ENCODE measurements around the gene NMRAL1.

The NMRAL1 gene

GRCh38 chr16:4465977-4466779, 8.2 kb downstream of the NMRAL1 start:
- TF ChIP-seq ISL1 (CRISPR knock-in tag; IDR thresholded peaks at IDR 0.05) (no peak), ARNTL (CRISPR knock-in tag; IDR thresholded peaks at IDR 0.05; ENCODE audit: borderline replicate concordance, low read depth) (no peak), ZC3H10 (CRISPR knock-in tag; IDR thresholded peaks at IDR 0.05) (no peak), RARB (CRISPR knock-in tag; IDR thresholded peaks at IDR 0.05) (no peak), ESRRG (CRISPR knock-in tag; IDR thresholded peaks at IDR 0.05) (no peak), ZNF565 (CRISPR knock-in tag; conservative IDR thresholded peaks at IDR 0.05; ENCODE audit: low read depth) (no peak), ZNF8 (CRISPR knock-in tag; IDR thresholded peaks at IDR 0.05) (no peak), BACH2 (CRISPR knock-in tag; IDR thresholded peaks at IDR 0.05; ENCODE audit: borderline replicate concordance) (no peak), GLIS3 (CRISPR knock-in tag; IDR thresholded peaks at IDR 0.05) (no peak)
- TF ChIP-seq, protein P1, sequence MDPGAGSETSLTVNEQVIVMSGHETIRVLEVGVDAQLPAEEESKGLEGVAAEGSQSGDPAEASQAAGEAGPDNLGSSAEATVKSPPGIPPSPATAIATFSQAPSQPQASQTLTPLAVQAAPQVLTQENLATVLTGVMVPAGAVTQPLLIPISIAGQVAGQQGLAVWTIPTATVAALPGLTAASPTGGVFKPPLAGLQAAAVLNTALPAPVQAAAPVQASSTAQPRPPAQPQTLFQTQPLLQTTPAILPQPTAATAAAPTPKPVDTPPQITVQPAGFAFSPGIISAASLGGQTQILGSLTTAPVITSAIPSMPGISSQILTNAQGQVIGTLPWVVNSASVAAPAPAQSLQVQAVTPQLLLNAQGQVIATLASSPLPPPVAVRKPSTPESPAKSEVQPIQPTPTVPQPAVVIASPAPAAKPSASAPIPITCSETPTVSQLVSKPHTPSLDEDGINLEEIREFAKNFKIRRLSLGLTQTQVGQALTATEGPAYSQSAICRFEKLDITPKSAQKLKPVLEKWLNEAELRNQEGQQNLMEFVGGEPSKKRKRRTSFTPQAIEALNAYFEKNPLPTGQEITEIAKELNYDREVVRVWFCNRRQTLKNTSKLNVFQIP (CRISPR knock-in tag; IDR thresholded peaks at IDR 0.05; ENCODE audit: borderline replicate concordance, low read depth), result no peak
- no peak for ATAC-seq

DNA sequence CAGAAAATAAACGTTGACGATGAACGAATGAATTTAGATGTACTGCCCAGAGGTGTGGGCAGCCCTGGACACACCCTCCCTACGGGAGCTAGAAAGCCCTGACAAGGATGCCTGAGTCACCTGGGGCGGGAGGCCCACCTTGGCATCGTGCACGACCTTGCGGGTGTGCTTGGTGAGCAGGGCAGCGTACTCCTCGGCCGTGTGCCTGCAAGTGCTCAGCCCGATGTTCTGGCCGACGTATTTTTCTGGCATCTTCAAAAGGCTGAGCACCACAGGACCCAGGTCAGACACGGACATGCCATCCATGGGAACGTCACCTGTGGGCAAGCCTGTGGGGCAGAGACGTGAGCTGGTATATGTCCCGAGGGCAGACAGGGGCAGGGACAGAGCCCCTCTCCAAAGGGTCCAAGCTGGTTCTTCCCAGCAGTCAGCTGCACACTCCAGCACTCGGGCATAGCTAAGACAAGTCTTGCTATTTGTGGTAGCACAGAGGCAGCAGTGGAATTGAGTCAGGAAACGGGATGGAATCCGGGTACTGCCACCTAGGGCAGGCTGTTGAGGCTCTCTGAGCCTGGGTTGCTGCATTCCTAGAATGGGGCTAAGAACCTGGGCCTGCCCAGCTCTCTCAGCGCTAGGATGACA, 10.8 kb downstream of the NMRAL1 start:
- peak; percentile 43; the same call in 2 of the 3 replicates for ATAC-seq
- TF ChIP-seq TOX (CRISPR knock-in tag; IDR thresholded peaks at IDR 0.05; ENCODE audit: borderline replicate concordance) (no peak), ZC3H10 (CRISPR knock-in tag; IDR thresholded peaks at IDR 0.05) (no peak), OSR1 (CRISPR knock-in tag; IDR thresholded peaks at IDR 0.05) (no peak), PATZ1 (CRISPR knock-in tag; IDR thresholded peaks at IDR 0.05; ENCODE audit: borderline replicate concordance) (no peak), PPARA (CRISPR knock-in tag; IDR thresholded peaks at IDR 0.05; ENCODE audit: borderline replicate concordance) (no peak)
- TF ChIP-seq, protein P2, sequence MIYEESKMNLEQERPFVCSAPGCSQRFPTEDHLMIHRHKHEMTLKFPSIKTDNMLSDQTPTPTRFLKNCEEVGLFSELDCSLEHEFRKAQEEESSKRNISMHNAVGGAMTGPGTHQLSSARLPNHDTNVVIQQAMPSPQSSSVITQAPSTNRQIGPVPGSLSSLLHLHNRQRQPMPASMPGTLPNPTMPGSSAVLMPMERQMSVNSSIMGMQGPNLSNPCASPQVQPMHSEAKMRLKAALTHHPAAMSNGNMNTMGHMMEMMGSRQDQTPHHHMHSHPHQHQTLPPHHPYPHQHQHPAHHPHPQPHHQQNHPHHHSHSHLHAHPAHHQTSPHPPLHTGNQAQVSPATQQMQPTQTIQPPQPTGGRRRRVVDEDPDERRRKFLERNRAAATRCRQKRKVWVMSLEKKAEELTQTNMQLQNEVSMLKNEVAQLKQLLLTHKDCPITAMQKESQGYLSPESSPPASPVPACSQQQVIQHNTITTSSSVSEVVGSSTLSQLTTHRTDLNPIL (CRISPR knock-in tag; IDR thresholded peaks at IDR 0.05; ENCODE audit: low read depth), result no peak
- TF ChIP-seq, protein P1 (CRISPR knock-in tag; IDR thresholded peaks at IDR 0.05; ENCODE audit: borderline replicate concordance, low read depth), result no peak

DNA sequence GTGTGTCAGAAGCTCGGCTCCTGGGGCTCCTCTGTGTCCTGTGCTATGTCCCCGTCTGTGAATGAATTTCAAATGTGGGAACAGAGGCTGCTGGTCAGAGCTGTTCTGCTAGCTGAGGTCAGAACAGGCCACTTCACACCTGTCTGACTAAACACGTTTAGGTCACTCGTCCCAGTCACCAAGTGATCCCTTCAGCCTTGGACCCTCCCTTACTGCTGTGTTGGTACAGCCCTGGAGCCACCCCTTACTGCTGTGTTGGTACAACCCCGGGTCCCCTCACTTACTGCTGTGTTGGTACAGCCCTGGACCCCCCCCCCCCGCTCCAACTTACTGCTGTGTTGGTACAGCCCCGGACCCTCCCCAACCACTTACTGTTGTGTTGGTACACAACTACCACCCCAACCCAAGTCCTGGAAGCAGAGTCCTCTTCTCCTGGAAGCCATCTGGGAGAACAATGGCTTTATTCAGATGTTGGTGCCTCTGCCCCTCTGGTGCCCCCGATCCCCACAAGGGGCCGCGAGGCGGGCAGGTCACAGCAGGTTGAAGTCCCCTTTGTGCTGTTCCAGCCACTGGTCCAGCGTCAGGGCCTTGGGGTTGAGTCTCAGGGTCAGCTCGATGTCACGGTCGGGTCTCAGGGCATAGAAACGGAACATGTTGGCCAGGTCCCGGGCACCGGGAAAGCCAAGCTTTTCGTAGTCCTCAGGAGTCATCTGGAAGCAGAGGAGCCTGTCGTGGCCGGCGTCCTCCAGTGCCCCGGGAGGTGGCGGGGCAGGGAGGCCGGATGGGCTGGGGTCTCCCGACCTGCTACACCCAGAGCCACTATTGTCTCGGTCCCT, 13.0 kb downstream of the NMRAL1 start:
- no peak; the same call in 2 of the 3 replicates for ATAC-seq
- TF ChIP-seq ESRRG (CRISPR knock-in tag; IDR thresholded peaks at IDR 0.05), result no peak
- no peak for TF ChIP-seq GLIS3 (CRISPR knock-in tag; IDR thresholded peaks at IDR 0.05)
- no peak for TF ChIP-seq RARB (CRISPR knock-in tag; IDR thresholded peaks at IDR 0.05)
- TF ChIP-seq ZFP3 (CRISPR knock-in tag; IDR thresholded peaks at IDR 0.05), result no peak
- TF ChIP-seq ZNF70 (CRISPR knock-in tag; IDR thresholded peaks at IDR 0.05), result no peak
- TF ChIP-seq TCF4 (CRISPR knock-in tag; IDR thresholded peaks at IDR 0.05; ENCODE audit: borderline replicate concordance), result no peak
- no peak for TF ChIP-seq TOX (CRISPR knock-in tag; IDR thresholded peaks at IDR 0.05; ENCODE audit: borderline replicate concordance)
- no peak for TF ChIP-seq CSRNP3 (CRISPR knock-in tag; IDR thresholded peaks at IDR 0.05)
- TF ChIP-seq ZNF8 (CRISPR knock-in tag; IDR thresholded peaks at IDR 0.05), result no peak
- TF ChIP-seq, protein P1 (CRISPR knock-in tag; IDR thresholded peaks at IDR 0.05; ENCODE audit: borderline replicate concordance, low read depth), result no peak
- TF ChIP-seq ISL1 (CRISPR knock-in tag; IDR thresholded peaks at IDR 0.05), result no peak
- no peak for TF ChIP-seq TSHZ2 (CRISPR knock-in tag; IDR thresholded peaks at IDR 0.05)
- no peak for TF ChIP-seq CSDC2 (CRISPR knock-in tag; IDR thresholded peaks at IDR 0.05)
- TF ChIP-seq BACH2 (CRISPR knock-in tag; IDR thresholded peaks at IDR 0.05; ENCODE audit: borderline replicate concordance), result no peak
- TF ChIP-seq ZFP30 (CRISPR knock-in tag; IDR thresholded peaks at IDR 0.05), result no peak
